Esophagus mucosa (tissue), 1 donor: ENCODE results near the gene OXER1. TPM values are rescaled to one million over a fixed set of nuclear protein-coding genes. Genes with fewer than 3 reads are reported as not detected.

Source experiments
- ATAC-seq: fragments of 200-7000 bp; cut with Tn5 transposase; one replicate; pipeline ENCODE4 v1.9.1; 2020
- total RNA-seq: library from RNA; stranded (reverse); gene quantifications from one replicate; pipeline ENCODE4 v1.2.4, GENCODE V29; 2023
- donor health status: DM: yes; HTN: yes; CAD: no.

OXER1 gene
- total RNA-seq, 1 donor from 2014 or later = 0.40 TPM

GRCh38 chr2:42769583-42770287, 5.8 kb upstream of the OXER1 start:
- no peak for ATAC-seq

DNA sequence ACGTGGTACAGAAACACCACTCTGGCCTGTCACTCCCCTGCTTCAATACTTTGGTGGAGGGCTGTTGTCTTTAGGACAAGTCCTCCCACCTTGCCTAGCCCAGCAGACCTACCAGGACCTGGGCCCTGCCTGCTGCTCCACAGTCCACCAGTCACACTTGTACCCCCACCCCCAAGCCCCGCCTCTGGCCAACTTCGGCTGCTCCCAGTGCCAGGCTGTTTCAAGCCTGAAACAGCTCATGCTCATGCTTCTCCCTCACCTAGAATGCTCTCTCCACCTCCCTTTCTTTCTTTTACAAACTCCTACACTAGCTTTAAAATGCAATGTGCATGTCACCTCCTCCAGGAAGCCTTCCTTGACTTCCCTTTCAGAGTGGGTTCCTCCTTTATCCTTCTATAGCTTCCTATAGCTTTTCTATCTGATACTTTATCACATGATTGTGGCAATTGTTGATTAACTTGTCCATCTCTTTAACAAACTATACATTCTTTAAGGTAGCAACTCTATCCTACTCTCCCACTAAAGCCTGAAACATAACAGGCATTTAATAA, 4.8 kb upstream of the OXER1 start:
- ATAC-seq = no peak

DNA sequence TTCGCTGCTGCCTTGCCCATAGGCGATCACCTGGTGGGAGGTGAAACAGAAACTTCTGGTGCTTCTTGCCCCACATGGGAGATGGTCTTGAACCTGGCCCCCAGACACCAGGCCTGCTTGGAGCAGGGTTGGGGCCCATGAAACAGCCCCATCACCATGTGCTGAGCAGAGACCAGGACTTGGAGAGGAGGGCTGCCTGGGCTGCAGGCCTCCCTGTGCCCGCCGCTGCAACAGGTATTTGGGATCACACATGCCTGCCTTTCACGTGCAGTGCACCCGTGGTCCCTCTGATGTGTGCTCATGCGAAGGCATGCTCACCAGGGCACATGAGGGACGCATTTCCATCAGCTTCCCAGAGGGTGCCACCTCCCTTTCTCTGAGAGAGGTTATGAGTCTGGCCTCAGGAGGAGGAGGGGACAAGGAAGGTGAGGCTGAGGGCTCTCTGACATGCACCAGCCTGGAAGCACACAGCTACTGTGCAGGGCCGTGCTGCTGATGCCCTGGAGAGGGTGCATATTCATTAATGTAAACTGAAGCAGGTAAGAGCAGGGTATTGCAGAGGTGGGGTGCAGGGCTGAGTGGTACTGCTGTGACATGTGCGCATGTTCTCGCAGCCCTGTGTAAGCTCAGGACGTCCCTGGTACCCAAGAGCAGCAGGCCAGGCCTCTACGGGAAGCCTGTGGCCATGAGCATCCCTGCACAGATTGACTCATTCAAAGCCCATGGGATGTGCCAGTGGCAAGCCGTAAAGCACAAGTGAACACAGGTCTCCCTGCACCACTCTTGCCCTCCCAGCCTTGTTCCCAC, 4.2 kb upstream of the OXER1 start:
- no peak for ATAC-seq

DNA sequence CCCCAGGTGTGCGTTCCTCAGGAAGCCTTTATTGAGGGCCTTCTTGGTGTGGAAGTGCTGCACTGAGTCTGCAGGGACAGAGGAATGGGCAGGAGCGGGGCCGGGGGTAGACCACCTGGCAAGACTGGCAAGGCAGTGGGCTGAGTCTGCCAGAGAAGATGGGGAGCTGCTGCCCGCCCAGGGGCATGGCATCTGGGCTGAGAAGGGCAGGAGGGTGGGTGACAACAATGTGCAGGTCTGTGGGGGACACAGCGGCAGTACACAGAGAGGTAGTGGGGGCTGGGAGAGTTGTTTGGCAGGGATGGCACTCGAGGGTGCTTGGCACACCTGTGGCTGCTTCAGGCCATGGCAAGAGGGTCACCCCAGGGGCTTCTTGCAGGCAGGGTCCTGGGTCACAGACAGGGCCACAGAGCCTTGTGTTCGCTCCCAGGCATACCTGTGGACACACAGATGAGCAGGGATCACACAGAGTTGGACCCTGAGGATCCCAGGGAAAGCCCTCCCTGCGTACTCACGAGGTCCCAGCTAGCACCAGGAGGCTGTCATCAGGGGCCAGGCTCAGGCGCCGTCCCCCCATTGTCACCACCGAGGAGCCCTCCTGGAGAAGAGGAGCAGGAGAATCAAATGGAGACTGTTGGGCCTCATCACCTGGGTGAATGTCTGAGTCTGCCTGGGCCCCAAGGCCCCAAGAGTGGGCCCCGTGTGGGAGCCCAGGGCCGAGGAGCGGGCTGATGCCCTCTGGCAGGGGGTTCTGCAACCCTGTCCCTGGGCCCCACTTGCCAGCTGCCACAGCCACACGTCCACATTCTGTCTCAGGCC, 3.4 kb upstream of the OXER1 start:
- ATAC-seq = no peak

DNA sequence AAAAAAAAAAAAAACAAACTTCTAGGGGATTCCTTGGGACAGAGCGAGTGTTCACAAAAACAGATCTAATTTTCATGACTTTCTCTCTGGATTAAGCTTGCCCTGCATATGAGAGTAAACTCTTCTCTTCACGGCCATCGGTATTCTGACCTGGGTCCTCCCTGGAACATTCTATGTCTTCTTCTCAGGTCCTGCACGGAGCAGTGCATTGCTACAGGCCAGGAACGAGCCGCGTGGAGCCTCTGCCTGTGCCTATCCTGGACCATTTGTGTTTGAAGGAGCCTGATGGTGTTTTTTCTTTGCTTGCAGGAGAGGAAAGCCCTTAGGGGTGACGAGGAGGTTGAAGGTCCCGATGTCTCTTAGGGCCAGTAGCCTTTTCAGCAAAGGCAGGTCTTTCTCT, 1.8 kb upstream of the OXER1 start:
- ATAC-seq = no peak

GRCh38 chr2:42764901-42765300, 966 bp upstream of the OXER1 start:
- no peak for ATAC-seq

- no peak for ATAC-seq
These were observed 821 bp downstream of the OXER1 start for GRCh38 chr2:42762823-42763804.

GRCh38 chr2:42762155-42762554, 1.8 kb downstream of the OXER1 start:
- ATAC-seq = no peak

DNA sequence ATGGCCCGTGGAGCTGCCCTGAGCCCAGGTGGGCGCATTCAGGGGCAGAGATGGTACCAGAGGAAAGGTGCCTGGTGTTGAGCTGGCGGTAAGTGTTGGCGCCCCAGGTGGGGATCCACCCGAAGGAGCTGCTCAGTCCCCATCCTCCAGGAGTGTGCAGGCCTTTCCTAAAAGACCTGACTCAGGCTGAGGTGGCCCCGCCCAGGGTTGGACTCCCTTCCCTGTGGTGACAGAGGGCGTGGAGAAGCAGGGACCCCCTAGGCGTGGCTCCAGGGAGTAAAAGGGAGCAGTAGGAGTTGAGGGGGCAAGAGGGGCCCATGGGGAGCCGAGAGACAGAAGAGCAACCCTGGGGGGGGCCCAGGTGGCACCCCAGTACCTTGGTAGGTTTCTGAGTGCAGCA, 2.4 kb downstream of the OXER1 start:
- no peak for ATAC-seq

DNA sequence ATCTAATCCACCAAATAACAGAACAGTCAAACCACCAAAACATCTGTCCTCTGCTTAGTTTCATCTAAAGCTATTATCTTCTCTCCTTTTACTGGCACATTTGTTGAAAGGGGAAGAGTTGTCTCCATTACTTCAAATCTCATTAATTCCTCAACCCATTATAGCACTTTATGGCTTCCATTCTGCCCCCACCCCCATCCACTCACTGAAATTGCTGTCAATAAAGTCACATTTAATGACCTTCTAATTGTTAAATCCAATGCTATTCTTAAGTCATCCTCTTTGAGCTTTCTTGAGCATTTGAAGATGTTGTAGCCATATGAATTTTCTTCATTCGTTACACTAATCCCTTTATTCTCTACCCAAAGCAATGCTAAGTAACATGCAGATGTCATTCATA, 5.2 kb downstream of the OXER1 start:
- no peak for ATAC-seq

- no peak for ATAC-seq
These were observed 5.8 kb downstream of the OXER1 start for GRCh38 chr2:42757981-42758740.

DNA sequence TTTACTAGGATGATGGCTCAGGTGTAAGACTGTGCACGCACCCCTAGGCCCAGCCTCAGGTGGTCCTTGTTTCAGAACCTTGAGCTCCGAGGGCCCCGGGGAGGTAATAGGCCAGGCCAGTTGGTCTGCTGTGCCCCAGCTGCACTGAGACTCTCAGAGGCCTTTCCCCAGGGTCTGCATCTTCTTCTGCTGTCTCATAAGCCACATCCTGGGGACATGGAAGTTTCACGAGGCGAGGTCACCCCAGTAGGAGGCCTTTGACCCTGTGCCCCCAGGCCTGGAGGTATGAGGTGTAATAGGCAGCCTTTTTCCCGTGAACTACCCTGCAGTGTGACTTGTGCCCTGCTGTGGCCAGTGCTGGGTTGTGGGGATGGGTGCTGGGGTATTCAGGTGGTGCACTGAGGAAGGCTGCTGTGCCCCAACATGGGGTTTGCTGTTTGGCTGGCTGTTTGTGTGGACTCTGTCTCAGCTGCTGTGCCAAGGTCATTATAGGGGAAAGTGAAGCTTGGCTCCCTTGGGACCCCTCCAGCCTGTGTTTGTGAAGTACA, 6.9 kb downstream of the OXER1 start:
- no peak for ATAC-seq

DNA sequence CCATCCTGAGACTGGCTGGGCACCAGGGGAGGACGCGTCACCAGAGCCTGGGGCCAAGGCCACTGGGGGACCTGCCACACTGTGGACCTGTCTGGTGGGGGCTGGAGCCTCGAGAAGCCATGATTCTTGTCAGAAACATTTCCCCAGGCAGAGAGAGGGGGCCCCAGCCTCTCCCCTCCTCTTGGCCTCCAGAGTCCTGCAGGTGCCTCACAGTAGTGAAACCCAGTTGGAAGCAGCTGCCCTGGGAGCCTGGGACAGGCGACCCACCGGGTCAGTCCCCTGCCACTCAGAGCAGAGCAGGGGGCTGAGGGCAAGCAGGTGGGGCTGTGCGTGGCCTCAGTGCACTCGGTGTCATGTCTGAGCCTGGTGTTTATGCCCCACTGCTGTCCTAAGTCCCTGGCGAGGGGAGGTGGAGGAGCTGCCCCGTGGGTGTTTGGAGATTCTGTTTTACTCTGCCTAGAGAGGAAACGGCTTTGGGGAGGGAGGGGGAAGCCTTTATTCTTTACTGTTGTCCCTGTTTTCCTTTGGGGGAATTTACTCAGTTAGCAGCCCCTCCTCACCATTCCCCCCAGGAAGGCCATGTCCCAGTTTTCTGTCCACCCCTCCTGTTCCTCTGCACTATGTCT, 7.7 kb downstream of the OXER1 start:
- ATAC-seq = no peak

DNA sequence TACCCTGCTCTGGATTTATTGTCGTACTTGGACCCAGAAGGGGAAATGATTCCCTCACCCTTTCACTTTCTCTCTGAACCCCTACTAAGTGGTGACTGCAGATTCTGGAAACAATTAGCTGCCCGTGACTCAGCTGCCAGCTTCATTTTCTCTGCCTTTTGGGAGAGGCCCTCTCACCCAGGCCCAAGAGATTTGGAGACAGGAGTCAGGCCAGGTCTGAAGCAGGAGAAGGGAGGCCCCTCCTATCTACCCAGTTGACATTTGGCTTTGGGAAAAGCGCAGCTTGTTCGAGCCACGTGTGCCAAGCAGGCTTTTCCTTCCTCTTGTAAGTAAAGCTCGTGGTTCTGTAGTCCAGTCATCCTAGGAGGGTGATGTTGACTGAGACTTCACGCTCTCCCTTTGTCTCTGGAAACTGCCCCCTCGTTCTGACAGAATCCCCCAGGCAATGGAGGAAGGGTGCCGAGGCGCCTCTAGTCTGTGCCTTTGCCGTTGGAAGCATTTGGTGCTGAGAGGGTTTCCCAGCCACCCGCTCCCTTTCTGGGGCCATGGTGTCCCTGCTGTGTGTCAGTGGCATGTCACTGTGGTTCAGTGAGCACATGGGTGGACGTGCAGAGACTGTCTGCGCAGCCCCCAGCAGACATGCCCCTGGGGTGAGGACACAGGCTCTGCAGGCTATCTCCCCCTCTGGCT, 8.6 kb downstream of the OXER1 start:
- no peak for ATAC-seq

DNA sequence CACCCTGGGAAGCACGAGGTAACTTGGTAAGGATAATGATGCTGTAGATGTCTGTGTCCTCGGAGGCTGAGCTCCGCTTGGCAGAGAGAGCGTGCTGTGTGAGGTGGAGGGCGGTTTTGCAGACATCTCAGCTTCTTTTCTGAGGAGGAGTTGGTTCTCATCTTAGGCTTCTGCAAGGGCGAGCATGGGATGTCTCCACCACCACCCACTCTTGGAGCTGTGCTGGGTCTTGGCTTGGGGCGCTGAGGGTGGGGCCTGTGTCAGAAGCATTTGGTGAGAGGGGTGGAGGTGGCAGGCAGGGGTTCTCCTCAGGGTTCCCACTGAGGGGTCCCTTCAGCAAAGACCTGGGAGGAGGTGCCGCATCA, 9.2 kb downstream of the OXER1 start:
- ATAC-seq = no peak

DNA sequence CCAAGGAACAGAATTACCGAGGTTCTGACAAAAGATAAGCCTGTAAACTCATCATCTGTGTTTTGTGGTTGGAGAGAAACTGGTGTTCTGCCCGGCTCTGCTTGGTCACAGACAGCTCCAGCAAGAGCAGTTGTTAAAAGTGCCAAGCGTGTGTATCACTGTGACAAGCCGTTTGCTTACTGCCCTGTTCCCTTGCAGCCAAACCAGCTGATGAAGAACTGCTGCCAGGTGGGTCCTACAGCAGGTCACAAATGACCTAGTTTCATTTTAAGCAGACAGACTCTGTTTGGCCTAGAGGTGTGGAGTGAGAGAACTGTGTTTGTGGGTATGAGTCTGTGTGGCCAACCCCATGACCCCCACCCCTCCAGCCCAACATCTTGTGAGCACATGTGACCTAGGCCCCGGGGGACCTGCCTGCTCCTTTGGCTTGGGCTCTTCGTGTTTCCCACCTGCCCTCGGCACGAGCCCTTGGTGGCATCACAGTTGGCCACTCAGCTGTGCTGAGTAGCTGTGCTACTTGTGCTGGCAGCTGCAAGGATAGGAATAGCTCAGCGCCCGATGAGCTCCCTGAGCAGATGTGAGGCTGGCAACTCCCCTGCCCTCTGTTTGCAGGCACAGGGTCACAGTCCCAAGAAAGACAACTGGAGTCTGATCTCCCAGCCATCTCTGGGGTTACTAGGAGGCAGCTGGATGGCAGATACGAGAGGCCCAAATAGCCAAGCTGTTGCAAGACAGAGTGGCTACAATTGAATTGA, 9.7 kb downstream of the OXER1 start:
- peak; percentile 10 for ATAC-seq

- peak; percentile 34 for ATAC-seq
These were observed 10.8 kb downstream of the OXER1 start for GRCh38 chr2:42752816-42753813.

DNA sequence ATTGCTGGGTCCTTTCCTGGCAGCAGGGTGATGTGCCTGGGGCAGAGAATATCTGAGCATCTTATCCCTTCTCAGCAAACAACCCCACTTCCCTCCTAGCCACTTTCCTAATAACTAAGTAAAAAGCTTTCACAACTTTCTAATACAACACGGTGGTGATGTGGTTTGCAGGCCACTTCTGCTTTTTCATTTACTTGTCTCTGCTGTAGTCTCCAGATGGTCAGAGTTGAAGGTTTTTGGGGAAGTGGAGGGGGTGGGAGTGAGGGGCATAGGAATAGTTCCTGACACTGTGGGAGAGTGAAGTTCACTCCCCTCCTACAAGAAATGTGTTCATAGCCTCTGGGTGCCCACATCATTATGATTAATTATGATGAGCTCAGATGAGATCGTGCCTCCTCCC, 11.6 kb downstream of the OXER1 start:
- peak; percentile 40 for ATAC-seq
